ENCODE results near the gene EFCAB6. TPM values are rescaled to one million over a fixed set of nuclear protein-coding genes. Genes with fewer than 3 reads are reported as not detected.

Gene EFCAB6
- total and polyA plus RNA-seq, 2 donors: 1.1 to 1.4 TPM

- Histone ChIP-seq H3K27ac (ENCODE audit: low read depth in 1 of 2, low read length in 1 of 2) (no peak overlapping the region), H3K9me3 (ENCODE audit: control insufficient read depth in 2 of 2, insufficient read depth in 1 of 2, low read length in 1 of 2) (no peaks in the 10 kb centered on the region), H3K4me1 (ENCODE audit: control insufficient read depth in 2 of 2, insufficient read depth in 2 of 2, low read length in 2 of 2) (no peaks in the 10 kb centered on the region), H3K36me3 (ENCODE audit: control insufficient read depth in 2 of 2, insufficient read depth in 2 of 2, low read length in 1 of 2) (no peaks in the 10 kb centered on the region), H3K27me3 (ENCODE audit: control insufficient read depth in 2 of 2, insufficient read depth in 1 of 2, low read length in 1 of 2) (peaks cover 0 to 6% of the 10 kb centered on the region in 2 donors), H3K4me3 (ENCODE audit: low read length in 2 of 2) (no peak overlapping the region)
- DNase-seq (ENCODE audit: low read depth in 6 of 9, low spot score in 9 of 9): no peak
- 90% methylated on average over 36 of the region's 36 CpGs for WGBS
Measured at GRCh38 chr22:43833286-43834240, 21.5 kb upstream of the EFCAB6 start.

- Histone ChIP-seq H3K27me3 (ENCODE audit: control insufficient read depth in 2 of 2, insufficient read depth in 1 of 2, low read length in 1 of 2) (peaks cover 0 to 6% of the 10 kb centered on the region in 2 donors), H3K4me1 (ENCODE audit: control insufficient read depth in 2 of 2, insufficient read depth in 2 of 2, low read length in 2 of 2) (no peaks in the 10 kb centered on the region), H3K27ac (ENCODE audit: low read depth in 1 of 2, low read length in 1 of 2) (no peak overlapping the region), H3K9me3 (ENCODE audit: control insufficient read depth in 2 of 2, insufficient read depth in 1 of 2, low read length in 1 of 2) (no peaks in the 10 kb centered on the region), H3K36me3 (ENCODE audit: control insufficient read depth in 2 of 2, insufficient read depth in 2 of 2, low read length in 1 of 2) (no peaks in the 10 kb centered on the region), H3K4me3 (ENCODE audit: low read length in 2 of 2) (no peak overlapping the region)
- no peak for DNase-seq (ENCODE audit: low read depth in 6 of 9, low spot score in 9 of 9)
- WGBS: 90% methylated on average over 18 of the region's 18 CpGs
Measured at GRCh38 chr22:43832393-43833265, 20.5 kb upstream of the EFCAB6 start.

- no peak overlapping the region for H3K27ac ChIP-seq (ENCODE audit: low read depth in 1 of 2, low read length in 1 of 2)
- no peak overlapping the region for H3K4me3 ChIP-seq (ENCODE audit: low read length in 2 of 2)
- no peaks in the 10 kb centered on the region for H3K9me3 ChIP-seq (ENCODE audit: control insufficient read depth in 2 of 2, insufficient read depth in 1 of 2, low read length in 1 of 2)
- DNase-seq (ENCODE audit: low read depth in 6 of 9, low spot score in 9 of 9): no peak
- WGBS: 94% methylated on average over 33 of the region's 33 CpGs
- H3K36me3 ChIP-seq (ENCODE audit: control insufficient read depth in 2 of 2, insufficient read depth in 2 of 2, low read length in 1 of 2): no peaks in the 10 kb centered on the region
- H3K27me3 ChIP-seq (ENCODE audit: control insufficient read depth in 2 of 2, insufficient read depth in 1 of 2, low read length in 1 of 2): peaks cover 0 to 6% of the 10 kb centered on the region in 2 donors
- no peaks in the 10 kb centered on the region for H3K4me1 ChIP-seq (ENCODE audit: control insufficient read depth in 2 of 2, insufficient read depth in 2 of 2, low read length in 2 of 2)
Measured at GRCh38 chr22:43831561-43832392, 19.7 kb upstream of the EFCAB6 start.

- Histone ChIP-seq H3K9me3 (ENCODE audit: control insufficient read depth in 2 of 2, insufficient read depth in 1 of 2, low read length in 1 of 2) (no peaks in the 10 kb centered on the region), H3K4me3 (ENCODE audit: low read length in 2 of 2) (no peak overlapping the region), H3K4me1 (ENCODE audit: control insufficient read depth in 2 of 2, insufficient read depth in 2 of 2, low read length in 2 of 2) (peaks cover 0 to 3% of the 10 kb centered on the region in 2 donors), H3K36me3 (ENCODE audit: control insufficient read depth in 2 of 2, insufficient read depth in 2 of 2, low read length in 1 of 2) (no peaks in the 10 kb centered on the region), H3K27ac (ENCODE audit: low read depth in 1 of 2, low read length in 1 of 2) (no peak overlapping the region), H3K27me3 (ENCODE audit: control insufficient read depth in 2 of 2, insufficient read depth in 1 of 2, low read length in 1 of 2) (peaks cover 0 to 6% of the 10 kb centered on the region in 2 donors)
- no peak for DNase-seq (ENCODE audit: low read depth in 6 of 9, low spot score in 9 of 9)
- 94% methylated on average over 12 of the region's 12 CpGs for WGBS
Measured at GRCh38 chr22:43830931-43831560, 18.9 kb upstream of the EFCAB6 start.

- Histone ChIP-seq H3K9me3 (ENCODE audit: control insufficient read depth in 2 of 2, insufficient read depth in 1 of 2, low read length in 1 of 2) (no peaks in the 10 kb centered on the region), H3K27ac (ENCODE audit: low read depth in 1 of 2, low read length in 1 of 2) (no peak overlapping the region), H3K27me3 (ENCODE audit: control insufficient read depth in 2 of 2, insufficient read depth in 1 of 2, low read length in 1 of 2) (peaks cover 0 to 4% of the 10 kb centered on the region in 2 donors), H3K4me3 (ENCODE audit: low read length in 2 of 2) (no peak overlapping the region), H3K4me1 (ENCODE audit: control insufficient read depth in 2 of 2, insufficient read depth in 2 of 2, low read length in 2 of 2) (peaks cover 0 to 3% of the 10 kb centered on the region in 2 donors), H3K36me3 (ENCODE audit: control insufficient read depth in 2 of 2, insufficient read depth in 2 of 2, low read length in 1 of 2) (no peaks in the 10 kb centered on the region)
- DNase-seq (ENCODE audit: low read depth in 6 of 9, low spot score in 9 of 9): no peak
- WGBS: 88% methylated on average over 33 of the region's 33 CpGs
Measured at GRCh38 chr22:43829904-43830851, 18.1 kb upstream of the EFCAB6 start.

GRCh38 chr22:43828998-43829782 lies 17.1 kb upstream of the EFCAB6 start:
- H3K27ac ChIP-seq (ENCODE audit: low read depth in 1 of 2, low read length in 1 of 2): no peak overlapping the region
- 88% methylated on average over 20 of the region's 20 CpGs for WGBS
- no peak overlapping the region for H3K4me3 ChIP-seq (ENCODE audit: low read length in 2 of 2)
- no peaks in the 10 kb centered on the region for H3K36me3 ChIP-seq (ENCODE audit: control insufficient read depth in 2 of 2, insufficient read depth in 2 of 2, low read length in 1 of 2)
- H3K4me1 ChIP-seq (ENCODE audit: control insufficient read depth in 2 of 2, insufficient read depth in 2 of 2, low read length in 2 of 2): peaks cover 0 to 3% of the 10 kb centered on the region in 2 donors
- no peak for DNase-seq (ENCODE audit: low read depth in 6 of 9, low spot score in 9 of 9)
- no peaks in the 10 kb centered on the region for H3K9me3 ChIP-seq (ENCODE audit: control insufficient read depth in 2 of 2, insufficient read depth in 1 of 2, low read length in 1 of 2)
- H3K27me3 ChIP-seq (ENCODE audit: control insufficient read depth in 2 of 2, insufficient read depth in 1 of 2, low read length in 1 of 2): peaks cover 0 to 2% of the 10 kb centered on the region in 2 donors

GRCh38 chr22:43828725-43828997 lies 16.6 kb upstream of the EFCAB6 start:
- WGBS: 94% methylated on average over 6 of the region's 6 CpGs
- Histone ChIP-seq H3K4me1 (ENCODE audit: control insufficient read depth in 2 of 2, insufficient read depth in 2 of 2, low read length in 2 of 2) (peaks cover 0 to 3% of the 10 kb centered on the region in 2 donors), H3K27ac (ENCODE audit: low read depth in 1 of 2, low read length in 1 of 2) (no peak overlapping the region), H3K9me3 (ENCODE audit: control insufficient read depth in 2 of 2, insufficient read depth in 1 of 2, low read length in 1 of 2) (no peaks in the 10 kb centered on the region), H3K4me3 (ENCODE audit: low read length in 2 of 2) (no peak overlapping the region), H3K36me3 (ENCODE audit: control insufficient read depth in 2 of 2, insufficient read depth in 2 of 2, low read length in 1 of 2) (no peaks in the 10 kb centered on the region), H3K27me3 (ENCODE audit: control insufficient read depth in 2 of 2, insufficient read depth in 1 of 2, low read length in 1 of 2) (peaks cover 0 to 2% of the 10 kb centered on the region in 2 donors)
- DNase-seq (ENCODE audit: low read depth in 6 of 9, low spot score in 9 of 9): no peak

Measured in thymus (tissue), 11 donors.